ENCODE data around the gene OAT. TPM values are rescaled to one million over a fixed set of nuclear protein-coding genes. Genes with fewer than 3 reads are reported as not detected.
A peak's percentile ranks its signal among the peaks of the same experiment; 100 is the strongest.

OAT gene
- polyA plus RNA-seq, 2 of the 4 experiments (the other 2 are of a cell fraction) = 81.3 to 97.6 TPM

DNA sequence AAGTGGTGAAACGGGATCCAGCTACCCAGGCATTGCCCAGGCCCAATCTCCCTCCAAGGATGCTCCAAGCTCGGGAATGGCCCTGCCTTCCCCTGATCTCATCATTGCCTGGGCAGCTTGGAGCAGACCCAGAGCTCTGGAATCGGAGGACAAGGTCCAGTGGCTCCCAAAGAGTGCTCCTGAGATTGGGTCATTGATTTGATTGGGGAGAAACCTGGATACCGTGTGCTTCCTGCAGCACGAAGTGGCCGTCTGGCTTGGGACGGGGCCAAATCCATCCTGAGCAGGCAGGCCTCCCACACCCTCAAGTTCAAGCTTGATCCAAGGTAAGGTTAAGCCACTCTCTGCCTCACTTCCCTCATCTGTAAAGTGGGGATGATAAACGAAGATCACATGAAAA is 69.9 kb downstream of the OAT start:
- H3K27ac ChIP-seq = no peak overlapping the region
- CTCF ChIA-PET = interaction anchor here (0.8 to 2.2 kb wide), 2 partner anchors 40 to 354 kb away, joined by 3 to 7 read pairs; no protein-coding TSS in a partner anchor
- ATAC-seq = no peak
- H3K4me2 ChIP-seq = no peak overlapping the region
- no peak overlapping the region for H3K4me3 ChIP-seq
- POLR2A ChIA-PET = no interaction called here
- WGBS (ENCODE audit: missing lambda C conversion rate) = 69% methylated on average over 8 of the region's 8 CpGs
- TF ChIP-seq ESRRA (IDR thresholded peaks at IDR 0.05; ENCODE audit: borderline replicate concordance, low read length) (no peak), SREBF2 (IDR thresholded peaks at IDR 0.05) (no peak), NFE2L2 (conservative IDR thresholded peaks at IDR 0.05; ENCODE audit: low read length) (no peak), ZNF302 (CRISPR knock-in tag; IDR thresholded peaks at IDR 0.05) (no peak), POLR2AphosphoS2 (conservative IDR thresholded peaks at IDR 0.05; ENCODE audit: low read length) (no peak), CHD2 (IDR thresholded peaks at IDR 0.05; ENCODE audit: low read length, partially characterized antibody) (no peak), FOXS1 (CRISPR knock-in tag; IDR thresholded peaks at IDR 0.05) (no peak), SMC3 (IDR thresholded peaks at IDR 0.05) (no peak), EP300 (IDR thresholded peaks at IDR 0.05) (no peak), USF2 (IDR thresholded peaks at IDR 0.05) (no peak), REST (IDR thresholded peaks at IDR 0.05) (no peak), ZSCAN20 (CRISPR knock-in tag; IDR thresholded peaks at IDR 0.05) (no peak), MYC (IDR thresholded peaks at IDR 0.05; ENCODE audit: borderline replicate concordance, low read length) (no peak), EHF (CRISPR knock-in tag; IDR thresholded peaks at IDR 0.05) (no peak), CHD4 (IDR thresholded peaks at IDR 0.05; ENCODE audit: borderline replicate concordance) (no peak), MAX (IDR thresholded peaks at IDR 0.05) (no peak)
- TF ChIP-seq, protein P1, sequence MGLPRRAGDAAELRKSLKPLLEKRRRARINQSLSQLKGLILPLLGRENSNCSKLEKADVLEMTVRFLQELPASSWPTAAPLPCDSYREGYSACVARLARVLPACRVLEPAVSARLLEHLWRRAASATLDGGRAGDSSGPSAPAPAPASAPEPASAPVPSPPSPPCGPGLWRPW (IDR thresholded peaks at IDR 0.05) = no peak
- TF ChIP-seq, protein P2, sequence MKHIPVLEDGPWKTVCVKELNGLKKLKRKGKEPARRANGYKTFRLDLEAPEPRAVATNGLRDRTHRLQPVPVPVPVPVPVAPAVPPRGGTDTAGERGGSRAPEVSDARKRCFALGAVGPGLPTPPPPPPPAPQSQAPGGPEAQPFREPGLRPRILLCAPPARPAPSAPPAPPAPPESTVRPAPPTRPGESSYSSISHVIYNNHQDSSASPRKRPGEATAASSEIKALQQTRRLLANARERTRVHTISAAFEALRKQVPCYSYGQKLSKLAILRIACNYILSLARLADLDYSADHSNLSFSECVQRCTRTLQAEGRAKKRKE (CRISPR knock-in tag; IDR thresholded peaks at IDR 0.05; ENCODE audit: low read depth) = no peak
- FAIRE-seq = no peak
- DNase-seq (ENCODE audit: low read depth in 1 of 2, low spot score in 1 of 2) = no peak
- no peaks in the 10 kb centered on the region for H3K4me1 ChIP-seq
- no peaks in the 10 kb centered on the region for H3K9me3 ChIP-seq

DNA sequence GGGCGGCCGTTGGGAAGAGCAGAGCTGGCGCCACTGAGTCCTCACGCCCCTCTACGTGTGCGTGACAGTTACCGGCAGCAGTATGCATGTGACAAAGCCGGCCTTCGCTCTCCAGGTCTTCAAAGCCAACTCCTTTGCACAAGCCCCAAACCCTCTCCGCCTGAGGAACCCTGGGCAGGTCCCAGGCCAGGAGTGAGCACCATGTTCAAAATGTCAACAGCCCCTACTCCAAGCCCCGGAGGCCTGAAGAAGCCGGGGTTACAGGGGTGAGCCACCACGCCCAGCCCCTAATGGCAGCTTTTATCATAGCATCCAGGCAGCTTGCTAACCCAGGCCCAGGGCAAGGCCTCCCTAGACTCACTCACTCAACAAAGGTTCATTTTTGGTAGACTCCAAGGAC is 70.8 kb downstream of the OAT start:
- no peaks in the 10 kb centered on the region for H3K4me1 ChIP-seq
- ChIA-PET POLR2A (no interaction called here), CTCF (interaction anchor here (0.7 kb wide), 2 partner anchors 10 to 36 kb away, joined by 3 read pairs; no protein-coding TSS in a partner anchor)
- 81% methylated on average over 11 of the region's 13 CpGs for WGBS (ENCODE audit: missing lambda C conversion rate)
- H3K27ac ChIP-seq = no peak overlapping the region
- FAIRE-seq (no peak), ATAC-seq (peak; percentile 51 to 64; a peak in 3 of 6 replicates), DNase-seq (ENCODE audit: low read depth in 1 of 2, low spot score in 1 of 2) (no peak)
- no peak overlapping the region for H3K4me2 ChIP-seq
- H3K9me3 ChIP-seq = no peaks in the 10 kb centered on the region
- H3K4me3 ChIP-seq = no peak overlapping the region
- TF ChIP-seq BCL3 (IDR thresholded peaks at IDR 0.05) (no peak), REST (IDR thresholded peaks at IDR 0.05) (no peak), SREBF2 (IDR thresholded peaks at IDR 0.05) (no peak), MYC (IDR thresholded peaks at IDR 0.05; ENCODE audit: borderline replicate concordance, low read length) (no peak), CBX2 (IDR thresholded peaks at IDR 0.05; ENCODE audit: borderline replicate concordance, low read depth) (no peak), CHD4 (IDR thresholded peaks at IDR 0.05; ENCODE audit: borderline replicate concordance) (no peak), MAX (IDR thresholded peaks at IDR 0.05) (no peak), JUNB (IDR thresholded peaks at IDR 0.05) (no peak), USF2 (IDR thresholded peaks at IDR 0.05) (no peak), FOSB (CRISPR knock-in tag; IDR thresholded peaks at IDR 0.05) (no peak), BHLHE40 (IDR thresholded peaks at IDR 0.05; ENCODE audit: low read depth, low read length) (no peak), FOXS1 (CRISPR knock-in tag; IDR thresholded peaks at IDR 0.05) (no peak), CBX8 (IDR thresholded peaks at IDR 0.05) (no peak), EP300 (IDR thresholded peaks at IDR 0.05) (no peak), EHF (CRISPR knock-in tag; IDR thresholded peaks at IDR 0.05) (no peak), ZNF302 (CRISPR knock-in tag; IDR thresholded peaks at IDR 0.05) (no peak), HDAC2 (IDR thresholded peaks at IDR 0.05) (no peak)

Data from A549 (cell line).